Measurements from ENCODE around the gene EXOC8.

The EXOC8 gene

DNA sequence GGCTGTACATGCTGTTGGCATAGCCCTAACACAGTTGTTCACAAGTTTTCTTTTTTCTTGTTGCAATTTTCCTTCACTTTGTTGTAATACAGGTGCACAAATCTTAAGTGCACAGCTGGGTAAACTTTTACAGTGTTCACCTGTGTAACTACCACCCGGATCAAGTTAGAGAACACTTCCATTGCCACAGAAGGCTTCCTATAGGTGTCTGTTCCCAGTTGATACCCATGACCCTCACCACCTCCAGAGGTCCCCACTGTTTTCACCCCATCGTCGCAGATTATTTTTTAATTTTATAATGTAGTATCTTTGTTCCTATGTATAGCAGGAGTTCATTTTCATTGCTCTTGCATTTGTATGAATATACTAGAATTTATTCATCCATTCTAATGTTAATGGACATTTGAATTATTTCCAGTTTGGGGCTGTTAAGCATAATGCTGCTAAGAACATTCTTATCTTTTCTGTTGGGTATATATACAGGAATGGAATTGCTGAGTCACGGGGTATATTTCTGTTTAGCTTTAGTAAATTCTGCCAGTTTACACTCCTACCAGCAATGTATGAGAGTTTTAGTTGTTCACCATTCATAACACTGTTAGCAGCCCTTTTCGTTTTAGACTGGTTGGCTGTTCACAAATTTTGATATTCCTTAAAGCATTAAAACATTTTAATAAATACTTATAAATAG is 16.8 kb upstream of the EXOC8 start:
- TF ChIP-seq NFIC (IDR thresholded peaks at IDR 0.05) (no peak), TEAD4 (IDR thresholded peaks at IDR 0.05) (no peak), RAD21 (IDR thresholded peaks at IDR 0.05; ENCODE audit: low read depth) (no peak), FOXM1 (IDR thresholded peaks at IDR 0.05; ENCODE audit: borderline replicate concordance, low read depth) (no peak), CREB1 (IDR thresholded peaks at IDR 0.05; ENCODE audit: low read depth) (no peak), EP300 (IDR thresholded peaks at IDR 0.05; ENCODE audit: borderline replicate concordance) (no peak), USF1 (IDR thresholded peaks at IDR 0.05) (no peak), REST (IDR thresholded peaks at IDR 0.05; ENCODE audit: low read depth) (no peak), ZBTB7A (IDR thresholded peaks at IDR 0.05; ENCODE audit: low read depth) (no peak), CEBPB (IDR thresholded peaks at IDR 0.05) (no peak), EGR1 (IDR thresholded peaks at IDR 0.05) (no peak), TCF12 (IDR thresholded peaks at IDR 0.05; ENCODE audit: low read depth) (no peak)

DNA sequence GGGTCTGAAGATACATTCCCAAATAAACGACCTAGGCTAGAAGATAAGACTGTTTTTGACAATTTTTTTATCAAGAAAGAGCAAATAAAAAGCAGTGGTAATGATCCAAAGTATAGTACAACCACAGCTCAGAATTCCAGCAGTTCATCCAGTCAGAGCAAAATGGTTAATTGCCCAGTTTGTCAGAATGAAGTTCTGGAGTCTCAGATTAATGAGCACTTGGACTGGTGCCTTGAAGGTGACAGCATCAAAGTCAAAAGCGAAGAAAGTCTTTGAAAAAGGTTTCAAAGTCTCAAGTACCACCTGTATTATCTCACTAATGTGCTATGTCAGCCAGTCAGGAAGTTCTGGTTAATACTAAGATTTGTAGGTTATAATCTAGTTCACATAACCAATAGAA is 15.4 kb upstream of the EXOC8 start:
- TF ChIP-seq CREB1 (IDR thresholded peaks at IDR 0.05; ENCODE audit: low read depth): no peak

DNA sequence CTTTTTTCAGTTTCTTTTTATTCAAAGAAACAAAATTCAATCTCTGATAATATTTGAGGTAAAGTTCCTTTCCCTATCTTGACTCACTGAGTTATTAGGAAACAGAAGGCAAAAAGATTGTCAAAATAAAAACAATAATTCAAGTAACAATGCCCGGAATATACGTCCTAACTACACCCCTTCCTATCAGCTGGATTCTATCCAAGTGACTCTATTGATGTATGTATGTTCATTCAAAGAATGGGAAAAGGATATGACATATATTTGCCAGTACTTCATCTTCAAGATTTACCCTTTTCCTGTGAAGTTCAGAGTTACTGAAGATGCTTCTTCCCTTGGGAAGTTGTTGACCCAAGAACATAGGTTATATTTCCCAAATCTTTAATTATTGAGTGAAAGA is 14.2 kb upstream of the EXOC8 start:
- no peak for TF ChIP-seq MAX (IDR thresholded peaks at IDR 0.05)
- no peak for TF ChIP-seq USF1 (IDR thresholded peaks at IDR 0.05)
- no peak for TF ChIP-seq CREB1 (IDR thresholded peaks at IDR 0.05; ENCODE audit: low read depth)
- TF ChIP-seq CEBPB (IDR thresholded peaks at IDR 0.05): no peak
- no peak for TF ChIP-seq RAD21 (IDR thresholded peaks at IDR 0.05; ENCODE audit: low read depth)
- TF ChIP-seq EP300 (IDR thresholded peaks at IDR 0.05; ENCODE audit: borderline replicate concordance): no peak
- TF ChIP-seq TEAD4 (IDR thresholded peaks at IDR 0.05): no peak
- TF ChIP-seq NFIC (IDR thresholded peaks at IDR 0.05): no peak
- TF ChIP-seq EGR1 (IDR thresholded peaks at IDR 0.05): no peak
- no peak for TF ChIP-seq ZBTB7A (IDR thresholded peaks at IDR 0.05; ENCODE audit: low read depth)
- no peak for TF ChIP-seq FOXM1 (IDR thresholded peaks at IDR 0.05; ENCODE audit: borderline replicate concordance, low read depth)

DNA sequence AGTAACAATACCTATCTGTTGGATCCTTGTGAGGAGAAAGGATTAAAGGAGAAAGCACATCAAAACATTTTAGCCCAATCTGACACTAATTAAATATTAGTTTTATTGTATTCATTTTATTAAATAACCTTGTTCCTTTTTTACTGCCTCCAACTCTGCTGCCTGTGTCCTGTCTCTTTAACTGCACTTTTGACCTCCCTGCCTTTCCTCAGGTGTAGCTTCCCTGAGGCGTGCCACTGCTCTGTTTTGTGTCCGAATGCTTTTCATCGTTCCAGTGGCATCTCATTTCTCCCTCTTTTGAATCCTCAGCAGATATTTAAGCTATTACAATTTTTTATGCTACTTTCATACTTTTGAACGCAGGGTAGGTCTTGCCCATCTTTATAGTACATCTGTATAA is 10.8 kb upstream of the EXOC8 start:
- TF ChIP-seq CREB1 (IDR thresholded peaks at IDR 0.05; ENCODE audit: low read depth) (no peak), TEAD4 (IDR thresholded peaks at IDR 0.05) (no peak), YY1 (IDR thresholded peaks at IDR 0.05; ENCODE audit: low read depth) (no peak), MAX (IDR thresholded peaks at IDR 0.05) (no peak), USF1 (IDR thresholded peaks at IDR 0.05) (no peak), EP300 (IDR thresholded peaks at IDR 0.05; ENCODE audit: borderline replicate concordance) (no peak), CEBPB (IDR thresholded peaks at IDR 0.05) (no peak), EGR1 (IDR thresholded peaks at IDR 0.05) (no peak), FOXM1 (IDR thresholded peaks at IDR 0.05; ENCODE audit: borderline replicate concordance, low read depth) (no peak), TAF1 (IDR thresholded peaks at IDR 0.05; ENCODE audit: low read depth) (no peak), REST (IDR thresholded peaks at IDR 0.05; ENCODE audit: low read depth) (no peak), RAD21 (IDR thresholded peaks at IDR 0.05; ENCODE audit: low read depth) (no peak), TCF12 (IDR thresholded peaks at IDR 0.05; ENCODE audit: low read depth) (no peak)

DNA sequence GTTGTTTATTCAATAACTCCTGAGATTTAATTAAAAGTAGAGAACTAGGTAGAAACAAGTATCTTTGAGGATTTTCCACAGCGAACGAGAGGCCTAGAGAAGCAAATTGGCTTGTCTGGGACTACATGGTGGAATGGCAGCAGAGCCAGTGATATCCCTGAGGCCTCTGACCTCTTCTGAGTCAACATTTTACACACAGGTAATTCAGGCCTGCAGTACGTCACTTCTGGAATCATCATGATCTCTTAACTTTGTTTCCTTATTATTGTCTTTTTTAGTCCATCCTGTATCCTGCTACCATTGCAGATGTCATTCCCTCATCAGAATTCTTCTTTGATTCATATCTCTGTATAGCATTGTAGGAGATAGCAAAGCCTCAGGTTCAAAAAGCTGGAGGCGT is 10.3 kb upstream of the EXOC8 start:
- no peak for TF ChIP-seq RAD21 (IDR thresholded peaks at IDR 0.05; ENCODE audit: low read depth)
- TF ChIP-seq MAX (IDR thresholded peaks at IDR 0.05): no peak

Measured in Ishikawa (cell line).